CD4-positive, alpha-beta T cell (primary cell): ENCODE measurements around the gene QSER1. TPM values are rescaled to one million over a fixed set of nuclear protein-coding genes. Genes with fewer than 3 reads are reported as not detected.

Source experiments
- ATAC-seq: fragments of 200-7000 bp; cut with Tn5 transposase; one replicate; pipeline ENCODE4 v1.10.0; 2022; ENCODE audit warnings: mild to moderate bottlenecking; ENCODE audit not compliant: poor library complexity
- CTCF ChIA-PET: fragments of 350-600 bp; sonication (Branson Sonifier 250); formaldehyde crosslinking; loops from one replicate; lab custom pipeline; 2021; ENCODE audit warnings: antibody characterized with exemption, inconsistent platforms; lab: Charles Lee
- POLR2A ChIA-PET: fragments of 350-600 bp; sonication (Branson Sonifier 250); formaldehyde crosslinking; loops from one replicate; lab custom pipeline; 2021; ENCODE audit warnings: antibody characterized with exemption, inconsistent platforms; lab: Charles Lee
- DNase-seq, 14 experiments: peaks; one replicate each; pipeline ENCODE4 v3.0.0-alpha.2; 2013 to 2020; ENCODE audit warnings: mixed read lengths in 2 of 14
- H3K27ac ChIP-seq, 2 donors: one replicate each; pipeline versions ENCODE4 v1.5.1 to v1.7.0; 2013; ENCODE audit warnings: low read length in 2 of 2, low read depth in 1 of 2, mild to moderate bottlenecking in 1 of 2
- H3K27me3 ChIP-seq, 2 experiments: 1 replicate in 1 of 2; 2 replicates in 1 of 2; pipeline versions ENCODE4 v1.6.1 to v1.7.0; 2013; ENCODE audit warnings: low read length in 2 of 2, control low read depth in 1 of 2, mild to moderate bottlenecking in 1 of 2, moderate library complexity in 1 of 2; ENCODE audit not compliant: insufficient read depth in 2 of 2, control insufficient read depth in 1 of 2
- H3K36me3 ChIP-seq: one replicate; pipeline ENCODE4 v1.6.1; 2013; ENCODE audit warnings: low read length, control low read depth; ENCODE audit not compliant: insufficient read depth
- H3K4me1 ChIP-seq: one replicate; pipeline ENCODE4 v1.6.1; 2013; ENCODE audit warnings: low read length, control low read depth; ENCODE audit not compliant: insufficient read depth
- H3K4me3 ChIP-seq: one replicate; pipeline ENCODE4 v1.5.1; 2013; ENCODE audit warnings: mild to moderate bottlenecking, low read length, moderate library complexity
- H3K9me3 ChIP-seq, 2 experiments: 1 replicate in 1 of 2; 2 replicates in 1 of 2; pipeline versions ENCODE4 v1.6.1 to v1.7.0; 2013; ENCODE audit warnings: low read length in 2 of 2, mild to moderate bottlenecking in 2 of 2, control low read depth in 1 of 2, moderate library complexity in 1 of 2; ENCODE audit not compliant: control insufficient read depth in 1 of 2, insufficient read depth in 1 of 2
- H3K27ac Mint-ChIP-seq: one replicate; pipeline ENCODE4 v1.8.0; 2020; ENCODE audit warnings: mixed read lengths
- H3K27me3 Mint-ChIP-seq: one replicate; pipeline ENCODE4 v1.8.0; 2021; ENCODE audit warnings: mixed read lengths
- H3K36me3 Mint-ChIP-seq: one replicate; pipeline ENCODE4 v1.8.0; 2021; ENCODE audit warnings: low read depth, mixed read lengths
- H3K4me1 Mint-ChIP-seq: one replicate; pipeline ENCODE4 v1.8.0; 2021; ENCODE audit warnings: low read depth, mixed read lengths
- H3K4me3 Mint-ChIP-seq: one replicate; pipeline ENCODE4 v1.8.0; 2020; ENCODE audit warnings: mild to moderate bottlenecking, mixed read lengths
- H3K9me3 Mint-ChIP-seq: one replicate; pipeline ENCODE4 v1.8.0; 2020; ENCODE audit warnings: mixed read lengths
- intact Hi-C, 2 experiments: fragments of 100-400 bp; cut with DNase I in 1 of 2; cut with micrococcal nuclease in 1 of 2; formaldehyde crosslinking; loops; one replicate each; pipeline versions ENCODE4 v1.15.1 to v1.9.0; 2023 to 2025; cut with DNase I, micrococcal nuclease
- total RNA-seq, 174 experiments: library from RNA in 2 of 174; stranded (reverse) in 2 of 174; gene quantifications; one replicate each; pipeline ENCODE4 v1.2.3 and lab custom pipeline; 2021 to 2026
- TF ChIP-seq, protein P1 (sequence below): fragments of 200-600 bp; IDR thresholded peaks from one replicate; pipeline ENCODE4 v1.8.0; 2022; ENCODE audit warnings: antibody characterized with exemption, mild to moderate bottlenecking

Gene QSER1
- total RNA-seq, 2 experiments from 2014 or later, result 9.0 to 10.1 TPM

DNA sequence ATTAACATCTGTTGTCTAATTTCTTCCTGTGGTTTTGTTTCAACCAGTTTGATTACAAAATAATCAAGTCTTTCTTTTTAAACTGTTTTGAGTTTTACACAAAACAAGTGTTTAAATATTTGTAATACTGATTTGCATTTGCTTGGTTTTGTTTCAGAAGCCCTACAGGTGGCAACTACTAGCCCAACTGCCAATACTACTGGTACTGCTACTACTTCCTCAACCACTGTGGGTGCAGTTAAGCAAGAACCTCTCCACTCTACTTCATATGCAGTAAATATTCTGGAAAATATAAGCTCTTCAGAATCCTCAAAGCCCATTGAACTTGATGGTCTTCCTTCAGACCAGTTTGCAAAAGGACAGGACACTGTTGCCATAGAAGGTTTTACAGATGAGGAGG is 61.1 kb downstream of the QSER1 start:
- Histone ChIP-seq H3K9me3 (no peaks in the 10 kb centered on the region), H3K4me1 (no peaks in the 10 kb centered on the region), H3K4me3 (no peak overlapping the region), H3K27me3 (no peaks in the 10 kb centered on the region), H3K27ac (no peak overlapping the region), H3K36me3 (peaks cover 15% of the 10 kb centered on the region)
- no peaks in the 10 kb centered on the region for H3K4me1 Mint-ChIP-seq
- H3K36me3 Mint-ChIP-seq, result peaks cover 26% of the 10 kb centered on the region
- intact Hi-C loops, result no loop called here
- TF ChIP-seq, protein P1, sequence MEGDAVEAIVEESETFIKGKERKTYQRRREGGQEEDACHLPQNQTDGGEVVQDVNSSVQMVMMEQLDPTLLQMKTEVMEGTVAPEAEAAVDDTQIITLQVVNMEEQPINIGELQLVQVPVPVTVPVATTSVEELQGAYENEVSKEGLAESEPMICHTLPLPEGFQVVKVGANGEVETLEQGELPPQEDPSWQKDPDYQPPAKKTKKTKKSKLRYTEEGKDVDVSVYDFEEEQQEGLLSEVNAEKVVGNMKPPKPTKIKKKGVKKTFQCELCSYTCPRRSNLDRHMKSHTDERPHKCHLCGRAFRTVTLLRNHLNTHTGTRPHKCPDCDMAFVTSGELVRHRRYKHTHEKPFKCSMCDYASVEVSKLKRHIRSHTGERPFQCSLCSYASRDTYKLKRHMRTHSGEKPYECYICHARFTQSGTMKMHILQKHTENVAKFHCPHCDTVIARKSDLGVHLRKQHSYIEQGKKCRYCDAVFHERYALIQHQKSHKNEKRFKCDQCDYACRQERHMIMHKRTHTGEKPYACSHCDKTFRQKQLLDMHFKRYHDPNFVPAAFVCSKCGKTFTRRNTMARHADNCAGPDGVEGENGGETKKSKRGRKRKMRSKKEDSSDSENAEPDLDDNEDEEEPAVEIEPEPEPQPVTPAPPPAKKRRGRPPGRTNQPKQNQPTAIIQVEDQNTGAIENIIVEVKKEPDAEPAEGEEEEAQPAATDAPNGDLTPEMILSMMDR, result no peak
- H3K4me3 Mint-ChIP-seq, result no peak overlapping the region
- H3K27ac Mint-ChIP-seq, result no peak overlapping the region
- no peaks in the 10 kb centered on the region for H3K27me3 Mint-ChIP-seq
- ATAC-seq (no peak), DNase-seq (no peak)
- CTCF ChIA-PET, result no interaction called here
- POLR2A ChIA-PET, result no interaction called here
- H3K9me3 Mint-ChIP-seq, result no peaks in the 10 kb centered on the region

- DNase-seq (peak in 3 of 14 experiments; percentile 63 to 73 (median 73)), ATAC-seq (no peak)
- Mint-ChIP-seq H3K27ac (no peak overlapping the region), H3K27me3 (no peaks in the 10 kb centered on the region), H3K9me3 (no peaks in the 10 kb centered on the region), H3K4me1 (no peaks in the 10 kb centered on the region), H3K4me3 (no peak overlapping the region), H3K36me3 (peaks cover 37% of the 10 kb centered on the region)
- no peaks in the 10 kb centered on the region for H3K27me3 ChIP-seq
- POLR2A ChIA-PET, result no interaction called here
- CTCF ChIA-PET, result interaction anchor here (1.1 to 7.6 kb wide), 2 partner anchors 105 to 117 kb away, joined by 3 to 48 read pairs; no protein-coding TSS in a partner anchor
- intact Hi-C loops, result loop anchor here (1.0 to 5.0 kb wide), 4 partner anchors 52 to 369 kb away; no protein-coding TSS in a partner anchor
- no peaks in the 10 kb centered on the region for H3K4me1 ChIP-seq
- H3K4me3 ChIP-seq, result no peak overlapping the region
- no peaks in the 10 kb centered on the region for H3K9me3 ChIP-seq
- TF ChIP-seq, protein P1, result peak; percentile 81
- H3K36me3 ChIP-seq, result peaks cover 21% of the 10 kb centered on the region
- no peak overlapping the region for H3K27ac ChIP-seq
Observed at GRCh38 chr11:32960553-32961164, 68.0 kb downstream of the QSER1 start.

- ATAC-seq (no peak), DNase-seq (no peak)
- H3K36me3 ChIP-seq, result peaks cover 16% of the 10 kb centered on the region
- no peaks in the 10 kb centered on the region for H3K9me3 ChIP-seq
- no peak overlapping the region for H3K4me3 ChIP-seq
- no peaks in the 10 kb centered on the region for H3K4me1 Mint-ChIP-seq
- ChIA-PET CTCF (interaction anchor here (0.9 to 7.6 kb wide), 2 partner anchors 104 kb away, joined by 5 to 48 read pairs; no protein-coding TSS in a partner anchor), POLR2A (interaction anchor here (0.7 kb wide), 1 partner anchor 45 kb away, joined by 3 read pairs; no protein-coding TSS in a partner anchor)
- no peaks in the 10 kb centered on the region for H3K27me3 ChIP-seq
- intact Hi-C loops, result loop anchor here (5.0 kb wide), 2 partner anchors 50 to 365 kb away; no protein-coding TSS in a partner anchor
- H3K4me3 Mint-ChIP-seq, result no peak overlapping the region
- H3K36me3 Mint-ChIP-seq, result peaks cover 30% of the 10 kb centered on the region
- no peaks in the 10 kb centered on the region for H3K4me1 ChIP-seq
- no peaks in the 10 kb centered on the region for H3K9me3 Mint-ChIP-seq
- H3K27ac ChIP-seq, result no peak overlapping the region
- no peak overlapping the region for H3K27ac Mint-ChIP-seq
- TF ChIP-seq, protein P1, result no peak
- no peaks in the 10 kb centered on the region for H3K27me3 Mint-ChIP-seq
Observed at GRCh38 chr11:32962016-32962415, 69.4 kb downstream of the QSER1 start.
